ENCODE measurements around the gene TAC1. TPM values are rescaled to one million over a fixed set of nuclear protein-coding genes. Genes with fewer than 3 reads are reported as not detected.

Gene TAC1
- total RNA-seq, 1 donor from 2014 or later = 1.6 TPM

Other genes with a start within 250 kb of the TAC1 start
- gene ASNS, start 140.3 kb downstream of the TAC1 start, total RNA-seq = 3.7 TPM